HEK293T (cell line): ENCODE results near the gene GALNT18.

ENCODE experiments used
- CTCF ChIA-PET: fragments of 350-600 bp; formaldehyde crosslinking; extraction: SDS; loops from one replicate; lab custom pipeline; 2021; ENCODE audit warnings: antibody characterized with exemption, inconsistent platforms; lab: Yijun Ruan, JAX
- POLR2A ChIA-PET: fragments of 350-600 bp; formaldehyde crosslinking; extraction: SDS; loops from one replicate; lab custom pipeline; 2020; ENCODE audit warnings: antibody characterized with exemption, inconsistent platforms; lab: Yijun Ruan, JAX
- DNase-seq: peaks from one replicate; pipeline ENCODE4 v3.0.0; 2012; ENCODE audit warnings: mixed read lengths; ENCODE audit errors: extremely low spot score
- ARNT ChIP-seq: fragments of 450-650 bp; IDR thresholded peaks from 2 replicates; pipeline ENCODE4 v1.6.1; 2017; ENCODE audit warnings: mild to moderate bottlenecking
- BHLHE40 ChIP-seq: fragments of 450-650 bp; IDR thresholded peaks from 2 replicates; pipeline ENCODE4 v1.6.1; 2016; ENCODE audit warnings: mild to moderate bottlenecking, moderate library complexity, borderline replicate concordance
- CTBP1 ChIP-seq: fragments of 450-650 bp; IDR thresholded peaks from 2 replicates; pipeline ENCODE4 v1.6.1; 2016; ENCODE audit warnings: borderline replicate concordance
- ELF4 ChIP-seq: fragments of 450-650 bp; IDR thresholded peaks from 2 replicates; pipeline ENCODE4 v1.6.1; 2017; ENCODE audit warnings: antibody characterized with exemption
- FOXA1 ChIP-seq: fragments of 450-650 bp; IDR thresholded peaks from 2 replicates; pipeline ENCODE4 v1.6.1; 2016; ENCODE audit warnings: mild to moderate bottlenecking
- FOXK2 ChIP-seq: fragments of 450-650 bp; IDR thresholded peaks from 2 replicates; pipeline ENCODE4 v1.6.1; 2016; ENCODE audit warnings: mild to moderate bottlenecking
- FOXM1 ChIP-seq: fragments of 450-650 bp; IDR thresholded peaks from 2 replicates; pipeline ENCODE4 v1.6.1; 2017; ENCODE audit warnings: mild to moderate bottlenecking, borderline replicate concordance
- HDGF ChIP-seq: fragments of 450-650 bp; IDR thresholded peaks from 2 replicates; pipeline ENCODE4 v1.6.1; 2017; ENCODE audit warnings: antibody characterized with exemption, borderline replicate concordance
- L3MBTL2 ChIP-seq: fragments of 450-650 bp; conservative IDR thresholded peaks from 2 replicates; pipeline ENCODE4 v1.6.1; 2016; ENCODE audit warnings: mild to moderate bottlenecking
- LEF1 ChIP-seq: fragments of 450-650 bp; IDR thresholded peaks from 2 replicates; pipeline ENCODE4 v1.6.1; 2017; ENCODE audit warnings: mild to moderate bottlenecking, borderline replicate concordance
- NFRKB ChIP-seq: fragments of 450-650 bp; IDR thresholded peaks from 2 replicates; pipeline ENCODE4 v1.6.1; 2016; ENCODE audit warnings: mild to moderate bottlenecking, moderate library complexity
- SP1 ChIP-seq: fragments of 450-650 bp; IDR thresholded peaks from 2 replicates; pipeline ENCODE4 v1.6.1; 2017
- SUZ12 ChIP-seq: fragments of 450-650 bp; IDR thresholded peaks from 2 replicates; pipeline ENCODE4 v1.6.1; 2016; ENCODE audit warnings: mild to moderate bottlenecking
- TARDBP ChIP-seq: fragments of 450-650 bp; IDR thresholded peaks from 2 replicates; pipeline ENCODE4 v1.6.1; 2016
- ZNF384 ChIP-seq: fragments of 450-650 bp; IDR thresholded peaks from 2 replicates; pipeline ENCODE4 v1.6.1; 2016
- TF ChIP-seq, protein P1 (sequence below): fragments of 450-650 bp; IDR thresholded peaks from 2 replicates; pipeline ENCODE4 v1.6.1; 2016

GALNT18 gene

DNA sequence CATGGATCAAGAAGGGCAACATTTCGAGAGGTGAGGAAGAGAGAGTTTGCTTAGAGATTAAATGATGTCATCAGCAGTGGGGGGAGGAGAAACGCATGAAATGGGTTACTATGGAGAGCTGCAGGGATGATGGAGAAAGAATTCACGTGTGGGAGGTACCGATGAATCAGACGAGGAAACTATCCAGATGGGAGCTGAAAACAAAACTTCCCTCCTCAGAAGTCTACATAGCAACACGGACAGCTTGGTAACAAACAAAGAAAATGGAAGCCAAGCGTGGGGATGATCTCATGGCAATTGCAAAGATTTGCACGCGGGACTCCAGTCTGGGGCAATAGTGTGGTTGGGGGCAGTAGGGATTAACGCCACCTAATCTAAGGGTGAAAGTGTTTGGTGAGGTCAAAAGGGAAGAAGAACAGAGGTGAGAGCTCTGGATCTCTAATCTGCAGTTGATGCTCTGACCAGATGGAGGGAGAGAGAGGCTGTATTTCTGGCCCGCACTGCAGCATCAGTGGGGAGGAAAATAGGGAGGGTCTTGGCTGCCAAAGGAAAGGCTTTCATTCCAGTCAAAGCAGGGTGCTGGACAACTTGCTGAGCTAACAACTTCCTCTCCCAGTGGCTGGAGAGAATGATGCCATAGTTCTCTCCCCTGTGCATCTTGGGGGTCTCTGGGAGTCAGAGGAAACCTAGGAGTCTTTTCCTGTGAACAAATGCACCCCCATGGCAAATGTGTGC is 225.3 kb downstream of the GALNT18 start:
- no peak for TF ChIP-seq L3MBTL2
- no peak for TF ChIP-seq HDGF
- TF ChIP-seq CTBP1 = no peak
- no peak for TF ChIP-seq FOXK2
- TF ChIP-seq TARDBP = no peak
- no peak for TF ChIP-seq ARNT
- TF ChIP-seq ZNF384 = no peak
- TF ChIP-seq SP1 = no peak
- TF ChIP-seq, protein P1, sequence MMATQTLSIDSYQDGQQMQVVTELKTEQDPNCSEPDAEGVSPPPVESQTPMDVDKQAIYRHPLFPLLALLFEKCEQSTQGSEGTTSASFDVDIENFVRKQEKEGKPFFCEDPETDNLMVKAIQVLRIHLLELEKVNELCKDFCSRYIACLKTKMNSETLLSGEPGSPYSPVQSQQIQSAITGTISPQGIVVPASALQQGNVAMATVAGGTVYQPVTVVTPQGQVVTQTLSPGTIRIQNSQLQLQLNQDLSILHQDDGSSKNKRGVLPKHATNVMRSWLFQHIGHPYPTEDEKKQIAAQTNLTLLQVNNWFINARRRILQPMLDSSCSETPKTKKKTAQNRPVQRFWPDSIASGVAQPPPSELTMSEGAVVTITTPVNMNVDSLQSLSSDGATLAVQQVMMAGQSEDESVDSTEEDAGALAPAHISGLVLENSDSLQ = no peak
- TF ChIP-seq FOXM1 = no peak
- TF ChIP-seq NFRKB = no peak
- TF ChIP-seq BHLHE40 = no peak
- TF ChIP-seq FOXA1 = no peak
- TF ChIP-seq ELF4 = no peak
- no peak for TF ChIP-seq SUZ12
- TF ChIP-seq LEF1 = no peak
- CTCF ChIA-PET = no interaction called here
- DNase-seq = no peak
- POLR2A ChIA-PET = no interaction called here

DNA sequence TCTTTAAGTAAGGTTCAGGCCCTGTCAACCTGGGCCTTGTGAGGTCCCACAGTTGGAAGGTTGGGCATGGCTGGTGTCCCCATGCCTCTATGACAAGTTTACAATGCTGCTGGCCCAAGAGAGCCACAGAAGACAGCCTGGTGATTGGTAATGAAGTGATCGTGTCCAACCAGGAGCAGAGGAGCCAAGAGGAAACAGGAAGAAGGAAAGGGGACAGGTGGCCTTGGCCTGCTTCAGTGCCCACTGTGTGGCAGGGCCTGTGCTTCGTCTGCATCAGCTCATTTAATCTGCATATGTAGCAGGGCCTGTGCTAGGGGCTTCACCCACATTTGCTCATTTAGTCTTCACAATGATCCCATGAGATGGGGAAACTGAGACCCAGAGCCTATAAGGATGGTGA is 226.7 kb downstream of the GALNT18 start:
- CTCF ChIA-PET = no interaction called here
- no peak for DNase-seq
- POLR2A ChIA-PET = no interaction called here
- TF ChIP-seq NFRKB (no peak), FOXA1 (no peak), FOXM1 (no peak), TARDBP (no peak), ZNF384 (no peak), ARNT (no peak), LEF1 (no peak), FOXK2 (no peak), HDGF (no peak), L3MBTL2 (no peak), ELF4 (no peak), BHLHE40 (no peak), SP1 (no peak)

DNA sequence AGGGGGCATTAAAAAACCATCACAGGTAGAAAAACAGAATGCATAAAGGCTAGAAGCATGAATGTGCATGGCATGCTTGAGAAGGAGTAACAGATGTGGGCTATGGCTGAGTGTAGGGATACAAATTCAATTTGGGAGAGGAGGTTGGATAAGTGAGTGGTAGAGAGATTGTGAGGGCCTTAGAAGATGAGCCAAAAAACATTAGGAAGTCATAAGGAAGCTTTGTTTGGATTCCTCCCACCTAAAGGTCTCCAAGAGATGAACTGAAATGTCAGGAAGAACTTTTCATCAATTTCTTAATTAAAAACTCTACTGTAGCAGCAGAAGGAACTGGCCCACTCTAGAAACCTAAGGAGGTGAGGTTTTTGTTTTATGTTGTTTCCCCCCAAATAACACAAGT is 227.6 kb downstream of the GALNT18 start:
- POLR2A ChIA-PET = no interaction called here

DNA sequence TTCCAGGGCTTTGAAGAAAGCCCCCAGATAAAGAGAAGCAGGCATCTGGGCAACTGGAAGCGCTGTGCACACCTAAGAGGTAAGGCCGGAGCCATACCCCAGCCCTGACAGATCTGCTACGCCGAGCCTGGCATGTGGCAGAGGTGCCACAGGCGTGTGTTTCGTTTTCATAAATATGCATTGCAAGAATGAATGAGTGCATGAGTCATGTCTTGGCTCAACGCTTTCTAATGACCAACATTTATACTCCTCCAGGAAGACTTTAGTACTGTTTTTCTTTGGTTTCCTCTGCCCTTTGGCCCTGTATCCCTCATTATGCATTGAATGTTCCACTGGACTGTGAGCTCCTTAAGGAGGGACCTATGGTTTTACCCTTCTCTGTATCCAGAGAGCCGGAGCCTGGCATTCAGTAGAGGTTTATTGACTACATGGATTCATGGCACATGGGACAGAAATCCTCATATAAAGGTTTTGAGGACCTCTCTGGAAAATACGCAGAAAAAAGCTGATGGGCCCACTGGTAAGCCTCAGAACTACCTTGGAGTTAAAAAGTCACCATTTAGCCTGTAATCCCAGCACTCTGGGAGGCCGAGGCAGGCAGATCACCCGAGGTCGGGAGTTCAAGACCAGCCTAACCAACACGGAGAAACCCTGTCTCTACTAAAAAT is 229.9 kb downstream of the GALNT18 start:
- DNase-seq = no peak
- POLR2A ChIA-PET = no interaction called here
- CTCF ChIA-PET = no interaction called here
- TF ChIP-seq LEF1 (no peak), HDGF (no peak), L3MBTL2 (no peak), ELF4 (no peak), BHLHE40 (no peak), TARDBP (no peak), FOXK2 (no peak), ZNF384 (no peak), SUZ12 (no peak)
- TF ChIP-seq, protein P1 = no peak

More for the DNA sequence above, 227.6 kb downstream of the GALNT18 start:
- DNase-seq = no peak
- TF ChIP-seq CTBP1 = no peak
- TF ChIP-seq FOXM1 = no peak
- TF ChIP-seq FOXA1 = no peak
- TF ChIP-seq LEF1 = no peak
- no peak for TF ChIP-seq SP1
- TF ChIP-seq NFRKB = no peak
- TF ChIP-seq FOXK2 = no peak
- no peak for TF ChIP-seq HDGF
- no peak for TF ChIP-seq L3MBTL2
- no peak for TF ChIP-seq TARDBP
- no peak for TF ChIP-seq BHLHE40
- TF ChIP-seq ELF4 = no peak
- TF ChIP-seq SUZ12 = no peak
- TF ChIP-seq, protein P1 = no peak
- no peak for TF ChIP-seq ARNT
- TF ChIP-seq ZNF384 = no peak
- CTCF ChIA-PET = no interaction called here

DNA sequence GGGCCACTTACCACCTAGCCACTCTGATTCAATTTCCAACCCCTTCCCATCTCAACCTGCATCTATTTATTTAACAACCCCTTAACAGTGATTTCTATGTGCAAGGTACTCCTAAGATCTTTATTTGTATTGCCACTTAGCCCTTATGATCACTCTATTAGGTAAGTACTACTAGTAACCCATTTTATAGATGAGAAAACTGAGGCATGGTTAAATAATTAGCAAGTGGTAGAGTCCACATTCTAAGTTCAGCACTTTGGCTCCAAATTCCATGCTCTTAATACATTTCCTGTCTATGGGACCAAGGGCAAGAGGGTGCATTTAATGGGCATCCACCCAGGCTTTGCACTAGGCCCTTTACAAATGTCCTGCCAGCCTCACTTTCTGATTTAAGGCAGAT is 230.6 kb downstream of the GALNT18 start:
- CTCF ChIA-PET = no interaction called here
- TF ChIP-seq ZNF384 (no peak), SP1 (no peak), FOXM1 (no peak), LEF1 (no peak), ELF4 (no peak), FOXK2 (no peak), ARNT (no peak), TARDBP (no peak), NFRKB (no peak), FOXA1 (no peak), L3MBTL2 (no peak), CTBP1 (no peak), HDGF (no peak), SUZ12 (no peak), BHLHE40 (no peak)
- TF ChIP-seq, protein P1 = no peak
- DNase-seq = no peak
- POLR2A ChIA-PET = no interaction called here
